NCI-H345 (cell line): ENCODE results near the gene RNF13.
"Not testable (repeated sequence)": the region's sequence is repeated elsewhere in the genome, so short reads cannot be mapped to it uniquely, and the experiment has no call there.

Experiments used
- DNase-seq: peaks from one replicate; lab custom pipeline; 2025; lab: John Stamatoyannopoulos, UW

Gene RNF13

GRCh38 chr3:149957361-149958125, 144.5 kb downstream of the RNF13 start:
- no peak for DNase-seq

- DNase-seq, result no peak
Observed at GRCh38 chr3:149958171-149958796, 145.3 kb downstream of the RNF13 start.

- no peak for DNase-seq
Observed at GRCh38 chr3:149959443-149959842, 146.4 kb downstream of the RNF13 start.

- DNase-seq, result no peak
Observed at GRCh38 chr3:149963485-149963884, 150.5 kb downstream of the RNF13 start.

GRCh38 chr3:149964291-149964690, 151.3 kb downstream of the RNF13 start:
- DNase-seq, result no peak

GRCh38 chr3:149965278-149965677, 152.3 kb downstream of the RNF13 start:
- no peak for DNase-seq

- peak; percentile 57 for DNase-seq
Observed at GRCh38 chr3:149967086-149967685, 154.2 kb downstream of the RNF13 start.

GRCh38 chr3:149968216-149968615, 155.2 kb downstream of the RNF13 start:
- peak; percentile 32 for DNase-seq

GRCh38 chr3:149969110-149969939, 156.3 kb downstream of the RNF13 start:
- DNase-seq, result peak; percentile 65

- DNase-seq, result peak; percentile 79
Observed at GRCh38 chr3:149969940-149970715, 157.1 kb downstream of the RNF13 start.

GRCh38 chr3:149970716-149971402, 157.8 kb downstream of the RNF13 start, which contains the start of gene PFN2:
TSS of gene PFN2 (minus strand) at chr3:149970895. CDS start at chr3:149970856, 39 bp downstream.
- DNase-seq, result peak; percentile 80

- peak; percentile 80 for DNase-seq
Observed at GRCh38 chr3:149971403-149972075, 158.5 kb downstream of the RNF13 start.

GRCh38 chr3:149975919-149976318, 162.9 kb downstream of the RNF13 start:
- DNase-seq, result no peak

GRCh38 chr3:149977386-149977785, 164.4 kb downstream of the RNF13 start:
- DNase-seq, result no peak

- not testable (repeated sequence) for DNase-seq
Observed at GRCh38 chr3:149981979-149982378, 169.0 kb downstream of the RNF13 start.

GRCh38 chr3:149983053-149983452, 170.0 kb downstream of the RNF13 start:
- not testable (repeated sequence) for DNase-seq

GRCh38 chr3:149983628-149984027, 170.6 kb downstream of the RNF13 start:
- DNase-seq, result no peak

- DNase-seq, result no peak
Observed at GRCh38 chr3:149989307-149989706, 176.3 kb downstream of the RNF13 start.

- no peak for DNase-seq
Observed at GRCh38 chr3:149990423-149990948, 177.5 kb downstream of the RNF13 start.
